A673 (cell line): ENCODE measurements around the gene NOP14.

Source experiments
- EZH2 ChIP-seq: fragments of 200-600 bp; sonication (generic); IDR thresholded peaks from 2 replicates; pipeline ENCODE4 v1.6.1; 2017; ENCODE audit warnings: borderline replicate concordance, low read depth, mild to moderate bottlenecking, mixed read lengths, antibody characterized with exemption, low read length; ENCODE audit not compliant: poor library complexity, severe bottlenecking
- TF ChIP-seq, protein P1 (sequence below): fragments of 300-800, 200-600 bp; sonication (generic); conservative IDR thresholded peaks from 2 replicates; pipeline ENCODE4 v1.5.1; 2017; ENCODE audit warnings: low read depth, mild to moderate bottlenecking, antibody characterized with exemption, low read length, moderate library complexity, mixed read lengths

DNA sequence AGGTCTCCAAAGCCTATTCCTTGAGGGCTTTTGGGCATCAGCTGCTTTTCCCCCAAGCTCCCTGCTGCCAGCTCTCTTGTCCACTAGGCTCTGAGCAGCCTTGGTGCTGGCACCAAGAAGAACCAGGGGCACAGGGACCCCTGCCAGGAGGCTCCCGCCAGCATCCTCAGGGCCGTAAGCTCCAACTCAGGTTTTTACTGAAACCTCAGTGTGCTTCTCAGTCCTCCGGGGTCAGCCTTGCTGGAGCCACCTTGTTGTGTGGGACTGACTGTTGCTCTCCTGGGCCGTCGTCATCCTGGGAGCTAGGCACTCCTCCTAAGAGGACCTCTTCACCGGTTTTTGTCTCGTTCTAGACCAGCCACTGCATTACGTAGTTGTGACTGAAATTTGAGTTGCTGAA, 38.9 kb downstream of the NOP14 start:
- TF ChIP-seq, protein P1, sequence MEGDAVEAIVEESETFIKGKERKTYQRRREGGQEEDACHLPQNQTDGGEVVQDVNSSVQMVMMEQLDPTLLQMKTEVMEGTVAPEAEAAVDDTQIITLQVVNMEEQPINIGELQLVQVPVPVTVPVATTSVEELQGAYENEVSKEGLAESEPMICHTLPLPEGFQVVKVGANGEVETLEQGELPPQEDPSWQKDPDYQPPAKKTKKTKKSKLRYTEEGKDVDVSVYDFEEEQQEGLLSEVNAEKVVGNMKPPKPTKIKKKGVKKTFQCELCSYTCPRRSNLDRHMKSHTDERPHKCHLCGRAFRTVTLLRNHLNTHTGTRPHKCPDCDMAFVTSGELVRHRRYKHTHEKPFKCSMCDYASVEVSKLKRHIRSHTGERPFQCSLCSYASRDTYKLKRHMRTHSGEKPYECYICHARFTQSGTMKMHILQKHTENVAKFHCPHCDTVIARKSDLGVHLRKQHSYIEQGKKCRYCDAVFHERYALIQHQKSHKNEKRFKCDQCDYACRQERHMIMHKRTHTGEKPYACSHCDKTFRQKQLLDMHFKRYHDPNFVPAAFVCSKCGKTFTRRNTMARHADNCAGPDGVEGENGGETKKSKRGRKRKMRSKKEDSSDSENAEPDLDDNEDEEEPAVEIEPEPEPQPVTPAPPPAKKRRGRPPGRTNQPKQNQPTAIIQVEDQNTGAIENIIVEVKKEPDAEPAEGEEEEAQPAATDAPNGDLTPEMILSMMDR = no peak
- TF ChIP-seq EZH2 = no peak
